ENCODE results near the gene SIM1. TPM values are rescaled to one million over a fixed set of nuclear protein-coding genes. Genes with fewer than 3 reads are reported as not detected.

Gene SIM1
- total RNA-seq, 1 experiment from 2014 or later: not detected

DNA sequence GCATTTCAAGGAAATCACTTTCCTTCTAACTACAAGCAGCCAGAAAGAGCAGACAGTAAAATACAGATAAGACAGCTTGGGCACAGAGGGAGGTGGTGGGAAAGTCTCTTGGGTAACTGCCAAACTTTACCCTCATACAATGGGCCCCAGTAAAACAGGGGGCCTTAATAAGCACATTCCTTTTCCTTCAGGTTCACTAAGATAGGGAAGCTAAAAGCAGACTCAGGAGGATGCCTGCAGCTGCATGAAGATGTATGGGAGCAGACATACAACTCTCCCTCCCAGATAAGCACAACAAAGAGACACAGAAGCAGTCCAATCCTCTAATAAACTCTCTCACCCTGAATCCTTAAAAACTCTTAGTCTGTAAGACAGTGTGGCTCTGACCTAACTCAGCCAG, 49.0 kb downstream of the SIM1 start:
- Histone ChIP-seq H3K4me1 (ENCODE audit: control insufficient read depth, insufficient read depth, low read length) (no peaks in the 10 kb centered on the region), H3K4me3 (ENCODE audit: low read depth in 2 of 2, low read length in 2 of 2) (no peak overlapping the region), H3K36me3 (ENCODE audit: control insufficient read depth, insufficient read depth, low read length) (no peaks in the 10 kb centered on the region), H3K27ac (ENCODE audit: low read length) (no peak overlapping the region), H3K27me3 (ENCODE audit: control insufficient read depth, insufficient read depth, low read length) (no peaks in the 10 kb centered on the region), H3K9me3 (ENCODE audit: control insufficient read depth, insufficient read depth, low read depth, low read length) (no peaks in the 10 kb centered on the region)
- BruUV-seq (replicated peaks): no TSS peak
- DNase-seq (ENCODE audit: low read depth, low spot score) (no peak), ATAC-seq (no peak)
- TF ChIP-seq, protein P1, sequence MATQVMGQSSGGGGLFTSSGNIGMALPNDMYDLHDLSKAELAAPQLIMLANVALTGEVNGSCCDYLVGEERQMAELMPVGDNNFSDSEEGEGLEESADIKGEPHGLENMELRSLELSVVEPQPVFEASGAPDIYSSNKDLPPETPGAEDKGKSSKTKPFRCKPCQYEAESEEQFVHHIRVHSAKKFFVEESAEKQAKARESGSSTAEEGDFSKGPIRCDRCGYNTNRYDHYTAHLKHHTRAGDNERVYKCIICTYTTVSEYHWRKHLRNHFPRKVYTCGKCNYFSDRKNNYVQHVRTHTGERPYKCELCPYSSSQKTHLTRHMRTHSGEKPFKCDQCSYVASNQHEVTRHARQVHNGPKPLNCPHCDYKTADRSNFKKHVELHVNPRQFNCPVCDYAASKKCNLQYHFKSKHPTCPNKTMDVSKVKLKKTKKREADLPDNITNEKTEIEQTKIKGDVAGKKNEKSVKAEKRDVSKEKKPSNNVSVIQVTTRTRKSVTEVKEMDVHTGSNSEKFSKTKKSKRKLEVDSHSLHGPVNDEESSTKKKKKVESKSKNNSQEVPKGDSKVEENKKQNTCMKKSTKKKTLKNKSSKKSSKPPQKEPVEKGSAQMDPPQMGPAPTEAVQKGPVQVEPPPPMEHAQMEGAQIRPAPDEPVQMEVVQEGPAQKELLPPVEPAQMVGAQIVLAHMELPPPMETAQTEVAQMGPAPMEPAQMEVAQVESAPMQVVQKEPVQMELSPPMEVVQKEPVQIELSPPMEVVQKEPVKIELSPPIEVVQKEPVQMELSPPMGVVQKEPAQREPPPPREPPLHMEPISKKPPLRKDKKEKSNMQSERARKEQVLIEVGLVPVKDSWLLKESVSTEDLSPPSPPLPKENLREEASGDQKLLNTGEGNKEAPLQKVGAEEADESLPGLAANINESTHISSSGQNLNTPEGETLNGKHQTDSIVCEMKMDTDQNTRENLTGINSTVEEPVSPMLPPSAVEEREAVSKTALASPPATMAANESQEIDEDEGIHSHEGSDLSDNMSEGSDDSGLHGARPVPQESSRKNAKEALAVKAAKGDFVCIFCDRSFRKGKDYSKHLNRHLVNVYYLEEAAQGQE (IDR thresholded peaks at IDR 0.05; ENCODE audit: insufficient read depth in 1 of 2, low read depth in 2 of 2, low read length in 1 of 2): no peak
- TF ChIP-seq, protein P2, sequence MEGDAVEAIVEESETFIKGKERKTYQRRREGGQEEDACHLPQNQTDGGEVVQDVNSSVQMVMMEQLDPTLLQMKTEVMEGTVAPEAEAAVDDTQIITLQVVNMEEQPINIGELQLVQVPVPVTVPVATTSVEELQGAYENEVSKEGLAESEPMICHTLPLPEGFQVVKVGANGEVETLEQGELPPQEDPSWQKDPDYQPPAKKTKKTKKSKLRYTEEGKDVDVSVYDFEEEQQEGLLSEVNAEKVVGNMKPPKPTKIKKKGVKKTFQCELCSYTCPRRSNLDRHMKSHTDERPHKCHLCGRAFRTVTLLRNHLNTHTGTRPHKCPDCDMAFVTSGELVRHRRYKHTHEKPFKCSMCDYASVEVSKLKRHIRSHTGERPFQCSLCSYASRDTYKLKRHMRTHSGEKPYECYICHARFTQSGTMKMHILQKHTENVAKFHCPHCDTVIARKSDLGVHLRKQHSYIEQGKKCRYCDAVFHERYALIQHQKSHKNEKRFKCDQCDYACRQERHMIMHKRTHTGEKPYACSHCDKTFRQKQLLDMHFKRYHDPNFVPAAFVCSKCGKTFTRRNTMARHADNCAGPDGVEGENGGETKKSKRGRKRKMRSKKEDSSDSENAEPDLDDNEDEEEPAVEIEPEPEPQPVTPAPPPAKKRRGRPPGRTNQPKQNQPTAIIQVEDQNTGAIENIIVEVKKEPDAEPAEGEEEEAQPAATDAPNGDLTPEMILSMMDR (IDR thresholded peaks at IDR 0.05): no peak
- TF ChIP-seq TCF7L2 (IDR thresholded peaks at IDR 0.05; ENCODE audit: low read depth, low read length) (no peak), SIN3A (IDR thresholded peaks at IDR 0.05; ENCODE audit: borderline replicate concordance, insufficient read depth, low read depth, low read length) (no peak), POLR2AphosphoS5 (IDR thresholded peaks at IDR 0.05; ENCODE audit: low read depth, low read length) (no peak)
- intact Hi-C loops (cut with micrococcal nuclease; ENCODE audit: unreplicated experiment) (no loop called here), in situ Hi-C loops (cut with HindIII; ENCODE audit: low pct_unique_long_range_greater_than_20kb, low sequenced_read_pairs) (no loop called here)
- CTCF ChIA-PET: no interaction called here
- POLR2A ChIA-PET: no interaction called here

DNA sequence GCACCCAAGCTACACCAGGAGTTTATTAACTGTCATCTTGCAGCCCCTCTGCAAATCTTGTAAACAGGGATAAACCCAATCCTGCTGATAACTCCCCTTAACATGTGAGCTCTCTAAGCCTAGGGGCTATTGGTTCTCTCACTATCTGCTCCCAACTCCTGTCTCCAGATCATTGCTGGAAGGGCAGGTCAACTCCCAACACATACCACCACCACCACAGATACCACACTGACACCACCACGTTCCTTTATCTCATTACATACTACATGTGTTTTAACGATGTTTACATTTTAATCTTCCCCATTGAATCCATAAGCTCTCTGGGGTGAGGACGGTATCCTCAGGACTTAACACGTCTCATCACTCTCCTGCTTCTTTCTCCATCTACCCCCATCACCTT, 51.8 kb downstream of the SIM1 start:
- DNase-seq (ENCODE audit: low read depth, low spot score) (no peak), ATAC-seq (no peak)
- BruUV-seq (replicated peaks): no TSS peak
- in situ Hi-C loops (cut with HindIII; ENCODE audit: low pct_unique_long_range_greater_than_20kb, low sequenced_read_pairs): no loop called here
- H3K4me1 ChIP-seq (ENCODE audit: control insufficient read depth, insufficient read depth, low read length): no peaks in the 10 kb centered on the region
- no peaks in the 10 kb centered on the region for H3K9me3 ChIP-seq (ENCODE audit: control insufficient read depth, insufficient read depth, low read depth, low read length)
- H3K36me3 ChIP-seq (ENCODE audit: control insufficient read depth, insufficient read depth, low read length): no peaks in the 10 kb centered on the region
- TF ChIP-seq, protein P1 (IDR thresholded peaks at IDR 0.05; ENCODE audit: insufficient read depth in 1 of 2, low read depth in 2 of 2, low read length in 1 of 2): no peak
- TF ChIP-seq TCF7L2 (IDR thresholded peaks at IDR 0.05; ENCODE audit: low read depth, low read length) (no peak), SIN3A (IDR thresholded peaks at IDR 0.05; ENCODE audit: borderline replicate concordance, insufficient read depth, low read depth, low read length) (no peak), POLR2AphosphoS5 (IDR thresholded peaks at IDR 0.05; ENCODE audit: low read depth, low read length) (no peak)
- TF ChIP-seq, protein P2 (IDR thresholded peaks at IDR 0.05): no peak
- no peak overlapping the region for H3K27ac ChIP-seq (ENCODE audit: low read length)
- no peaks in the 10 kb centered on the region for H3K27me3 ChIP-seq (ENCODE audit: control insufficient read depth, insufficient read depth, low read length)
- intact Hi-C loops (cut with micrococcal nuclease; ENCODE audit: unreplicated experiment): no loop called here
- CTCF ChIA-PET: no interaction called here
- POLR2A ChIA-PET: no interaction called here
- no peak overlapping the region for H3K4me3 ChIP-seq (ENCODE audit: low read depth in 2 of 2, low read length in 2 of 2)

Measured in Panc1 (cell line).